ENCODE data around the gene PLXNA2.

The PLXNA2 gene

DNA sequence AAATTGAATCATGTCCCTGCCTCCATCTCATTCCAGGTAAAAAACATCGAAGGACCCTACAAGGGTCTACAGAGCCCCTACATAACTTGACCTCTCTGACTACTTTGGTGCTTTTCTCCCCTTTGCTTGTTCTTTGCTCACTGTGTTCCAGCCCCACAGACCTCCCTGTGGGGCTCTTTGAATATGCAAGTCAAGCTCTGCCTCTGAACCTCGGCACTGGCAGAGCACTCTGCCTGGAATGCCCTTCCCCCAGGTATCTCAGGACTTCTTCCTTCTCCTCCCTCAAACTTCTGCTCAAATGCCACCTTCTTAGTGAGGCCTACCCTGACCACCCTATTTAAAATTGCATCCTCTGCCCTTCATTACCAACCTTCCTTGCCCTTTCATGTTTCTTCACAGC is 245.5 kb downstream of the PLXNA2 start:
- no peak for DNase-seq (ENCODE audit: low read depth)

DNA sequence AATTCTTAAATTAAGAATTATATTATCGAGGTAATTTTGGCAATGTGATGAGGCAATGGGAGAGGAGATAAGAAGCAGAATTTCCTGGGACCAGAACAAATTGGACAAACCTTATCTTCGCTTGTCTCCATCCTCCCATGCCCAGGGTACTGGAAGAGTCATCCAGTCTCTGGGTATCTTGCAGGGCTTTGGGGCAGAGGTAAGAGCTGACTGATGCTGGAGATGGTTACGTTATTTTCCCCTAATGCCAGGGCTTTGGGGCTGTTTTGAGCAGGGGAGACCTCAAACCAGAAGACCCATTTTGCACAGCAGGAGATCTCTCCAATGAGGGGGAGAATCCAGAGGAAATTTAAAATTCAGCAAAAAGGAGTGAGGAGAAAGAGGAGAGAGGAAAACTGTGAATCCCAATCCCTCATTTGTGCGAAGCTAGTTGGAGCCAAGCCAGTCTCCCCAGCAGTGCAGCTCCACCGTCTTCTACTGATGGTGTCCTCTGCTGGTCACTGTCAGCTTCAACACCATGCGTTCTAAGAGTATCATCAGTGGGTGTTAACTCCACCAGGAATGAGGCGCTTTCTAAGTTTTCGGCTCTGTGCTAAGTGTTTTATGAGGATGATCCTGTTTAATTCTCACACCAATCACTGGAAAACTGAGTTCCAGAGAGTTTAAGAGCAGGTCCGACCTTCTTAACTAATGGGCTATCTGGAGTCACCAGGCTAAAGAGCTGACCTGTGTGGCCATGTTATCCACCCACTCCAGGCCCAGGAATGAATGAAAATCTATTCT is 246.5 kb downstream of the PLXNA2 start:
- DNase-seq (ENCODE audit: low read depth) = peak; percentile 9

DNA sequence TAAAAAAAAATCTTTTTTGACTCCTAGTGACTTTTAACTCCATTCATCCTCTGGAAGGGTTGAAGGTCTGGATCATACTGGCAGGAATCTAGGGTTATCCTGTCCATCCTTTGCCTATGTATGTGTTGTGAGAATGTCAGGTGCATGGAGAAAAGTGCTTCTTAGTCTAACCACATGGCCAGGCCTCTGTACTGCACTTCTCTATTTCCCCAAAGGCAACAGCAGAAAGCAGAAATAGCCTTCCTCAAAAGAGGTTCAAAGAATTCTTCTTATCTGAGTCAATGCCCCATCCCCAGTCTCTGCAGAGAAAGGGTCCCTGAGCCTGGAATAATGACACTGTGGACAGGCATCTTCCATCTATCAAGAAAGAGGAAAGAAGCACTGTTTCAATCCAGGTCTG is 247.5 kb downstream of the PLXNA2 start:
- no peak for DNase-seq (ENCODE audit: low read depth)

DNA sequence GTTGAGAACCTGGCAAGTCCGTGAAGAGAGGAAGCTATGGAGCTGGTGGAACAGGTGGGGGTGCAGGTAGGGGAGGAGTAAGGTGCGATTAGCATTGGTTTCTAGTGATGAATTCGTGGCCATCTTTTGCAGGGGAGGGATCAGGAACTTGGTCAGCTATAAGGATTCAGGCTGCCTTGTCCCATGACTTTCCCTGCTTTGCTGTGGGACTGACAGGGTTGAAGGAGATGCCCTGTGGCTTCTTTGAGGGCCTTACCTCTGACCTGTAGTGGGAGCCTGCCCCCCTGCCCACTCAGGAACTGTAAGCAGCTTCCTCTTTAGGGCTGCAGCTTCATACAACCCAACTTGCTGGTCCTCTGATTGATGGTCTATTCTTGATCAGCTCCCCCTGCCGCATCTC is 248.6 kb downstream of the PLXNA2 start:
- no peak for DNase-seq (ENCODE audit: low read depth)

DNA sequence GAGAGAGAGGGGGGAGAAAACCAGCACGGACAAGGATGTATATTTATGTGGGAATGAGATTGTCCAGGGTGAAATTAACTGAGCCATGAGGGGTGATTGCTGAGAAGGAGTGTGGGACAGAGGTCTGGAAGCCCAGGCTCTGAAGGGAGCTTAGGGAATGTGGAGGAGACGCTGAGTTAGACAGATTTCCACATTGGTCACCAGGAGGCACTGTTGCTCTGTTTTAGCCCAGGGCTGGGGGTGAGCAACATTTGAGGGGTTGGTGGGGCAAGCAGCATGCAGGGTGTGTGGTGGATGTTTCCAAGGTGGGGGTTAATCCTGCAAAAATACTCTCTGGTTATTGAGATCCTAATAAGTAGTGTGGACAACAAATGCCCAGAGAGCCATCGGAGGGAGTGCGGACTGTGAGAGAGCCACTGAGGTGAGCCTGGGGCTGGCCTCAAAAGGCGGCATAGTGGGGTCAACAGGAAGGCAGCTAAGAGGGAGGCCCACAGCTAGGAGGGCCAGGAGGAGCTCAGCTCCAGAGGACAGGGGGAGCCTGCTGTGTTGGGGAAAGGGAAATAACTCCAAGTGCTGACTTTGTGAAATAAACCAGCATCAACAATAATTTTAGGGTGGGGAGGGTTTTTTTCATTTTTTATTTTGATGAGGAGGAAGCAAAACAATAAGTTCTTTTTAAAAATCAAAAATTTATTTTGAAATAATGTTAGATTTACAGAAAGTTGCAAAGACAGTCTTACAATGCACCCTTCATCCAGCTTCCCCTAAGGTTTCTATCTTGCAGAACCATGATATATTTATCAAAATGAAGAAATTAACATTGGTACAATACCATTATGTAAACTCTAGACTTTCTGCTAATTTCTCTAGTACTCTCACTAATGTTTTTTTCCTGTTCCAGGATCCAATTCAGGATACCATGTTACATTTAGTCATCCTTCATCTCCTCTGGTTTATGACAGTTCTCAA is 250.4 kb downstream of the PLXNA2 start:
- DNase-seq (ENCODE audit: low read depth) = no peak

DNA sequence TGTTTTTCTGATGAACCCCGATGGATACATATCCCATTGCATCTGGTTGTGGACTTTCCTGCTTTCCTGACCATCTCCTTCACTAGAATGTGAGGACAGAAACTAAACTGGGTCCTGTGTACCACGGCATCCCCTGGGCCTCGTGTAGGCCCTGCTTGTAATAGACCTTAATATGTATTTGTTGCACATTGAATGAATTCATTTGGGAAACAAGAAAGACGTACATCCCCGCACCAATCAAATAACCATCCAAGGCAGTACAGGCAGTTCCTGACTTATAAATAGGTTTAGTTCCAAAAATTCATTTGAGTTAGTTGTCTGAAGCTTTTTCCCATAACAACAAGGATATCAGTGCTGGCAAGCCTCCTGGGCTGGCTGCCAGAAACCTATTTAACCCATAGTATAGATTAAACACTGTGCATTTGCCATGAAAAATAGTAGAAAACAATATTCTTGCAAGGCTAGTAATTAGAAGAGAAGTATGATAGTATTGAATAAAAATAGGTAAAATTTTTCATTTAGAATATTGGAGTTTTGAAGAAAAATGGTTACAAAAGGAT is 251.4 kb downstream of the PLXNA2 start:
- DNase-seq (ENCODE audit: low read depth) = no peak

DNA sequence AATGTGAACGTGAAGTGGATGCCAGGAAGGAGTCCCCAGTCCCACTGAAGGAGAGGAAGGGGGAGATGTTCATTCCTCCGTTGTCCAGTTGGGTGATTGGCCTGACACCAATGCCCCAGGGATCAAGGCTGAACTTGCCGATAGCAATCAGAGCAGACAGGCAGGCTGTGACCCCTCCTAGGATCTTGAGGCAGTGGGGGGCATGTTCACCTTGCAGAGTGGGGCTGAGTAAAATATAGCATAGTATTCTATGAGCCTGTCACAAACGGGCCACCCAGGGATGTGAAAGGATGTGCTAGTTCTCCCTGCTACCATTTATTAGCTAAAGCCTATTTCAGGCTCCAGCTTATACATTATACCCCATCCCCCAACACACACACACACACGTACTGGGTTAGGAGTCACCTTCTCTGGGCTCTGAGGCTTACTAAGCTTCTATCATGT is 252.6 kb downstream of the PLXNA2 start:
- DNase-seq (ENCODE audit: low read depth) = no peak

DNA sequence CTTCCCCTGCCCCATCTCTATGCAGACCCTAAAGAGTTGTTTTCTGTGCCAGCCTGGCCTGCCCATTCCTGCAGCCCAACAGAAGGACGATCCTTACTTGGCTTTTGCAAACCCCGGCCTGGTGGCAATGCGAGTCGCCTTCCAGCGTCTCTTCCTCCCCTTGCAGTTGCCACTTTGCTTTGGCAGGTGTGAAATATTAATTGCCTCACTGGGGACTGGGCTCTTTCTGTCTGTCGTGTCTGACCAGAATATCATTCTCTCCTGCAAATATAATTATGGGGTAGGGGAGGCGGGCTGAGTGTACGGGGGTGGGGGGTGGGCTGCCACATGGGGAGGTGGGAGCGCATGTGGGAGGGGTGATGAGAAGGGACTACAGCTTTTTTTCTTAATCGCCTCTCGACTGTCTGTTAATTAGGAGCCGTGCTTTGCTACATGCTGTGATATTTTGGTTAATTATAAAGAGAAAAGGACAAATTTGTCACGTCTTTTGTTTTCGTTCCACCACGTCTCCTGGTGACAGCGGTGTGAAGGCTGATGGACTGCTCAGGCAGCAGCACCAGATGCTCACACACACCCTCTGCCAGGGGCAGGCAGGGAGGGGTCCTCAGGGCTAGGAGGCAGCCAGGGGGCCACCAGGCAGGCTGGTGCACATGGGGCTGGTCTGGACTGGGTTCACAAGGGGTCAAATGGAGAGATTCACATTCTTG is 253.2 kb downstream of the PLXNA2 start:
- DNase-seq (ENCODE audit: low read depth) = no peak

DNA sequence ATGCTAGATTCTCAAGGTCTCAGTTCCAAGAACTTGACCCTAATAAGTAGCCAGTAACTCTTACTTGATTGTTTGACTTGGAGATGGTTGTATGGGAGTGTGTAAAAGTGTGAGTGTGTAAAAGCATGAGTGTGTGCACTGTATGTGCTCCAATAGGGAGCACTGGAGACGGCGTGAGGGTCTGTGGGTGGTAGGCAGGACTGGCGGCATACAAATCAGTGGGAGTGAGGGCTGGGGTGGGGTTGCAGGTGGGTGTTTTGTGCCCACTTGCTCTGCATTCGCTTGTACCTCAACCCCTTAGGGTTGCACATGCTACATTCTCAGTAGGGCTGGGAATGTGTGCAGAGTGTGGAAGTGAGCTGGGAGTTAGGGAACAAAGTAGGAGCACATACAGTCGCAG is 253.7 kb downstream of the PLXNA2 start:
- DNase-seq (ENCODE audit: low read depth) = no peak

DNA sequence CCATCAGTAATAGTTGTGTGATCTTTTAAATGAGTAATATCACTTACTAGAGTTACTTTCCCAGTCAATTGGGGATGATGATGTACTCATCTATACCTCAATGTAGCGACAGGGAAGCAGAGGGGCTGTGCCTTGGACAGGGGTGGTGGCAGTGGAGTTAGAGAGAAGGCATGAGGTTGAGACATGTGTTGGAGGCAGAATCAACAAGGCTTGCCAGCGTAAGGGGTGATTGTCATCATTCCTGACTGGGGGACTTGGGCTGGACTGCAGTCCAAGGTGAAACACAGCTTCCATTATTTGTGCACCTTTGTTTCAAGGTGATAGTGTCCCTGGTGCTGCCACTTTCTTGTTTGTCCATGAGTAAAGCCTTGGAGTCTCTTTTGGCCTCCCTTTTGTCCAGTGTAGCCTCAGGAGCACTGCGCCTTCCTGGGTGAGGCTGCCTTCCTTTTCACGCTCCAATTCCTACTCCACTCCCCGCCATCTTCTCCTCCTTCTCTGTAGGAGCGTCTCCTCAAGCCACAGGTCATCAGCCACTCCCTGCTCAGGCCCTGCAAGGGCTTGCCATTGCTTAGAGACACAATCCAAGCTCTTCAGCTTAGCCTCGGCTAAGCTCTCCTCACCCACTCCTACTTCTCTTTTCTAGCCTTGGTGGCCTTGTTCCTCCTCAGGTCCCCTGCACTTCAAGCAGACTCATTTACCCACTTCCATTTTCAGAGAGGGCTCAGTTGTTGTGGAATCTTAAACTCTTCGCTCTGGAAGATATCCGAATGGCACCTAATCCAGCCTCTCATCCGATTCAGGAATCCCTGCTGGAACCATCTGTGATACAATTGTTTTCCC is 255.6 kb downstream of the PLXNA2 start:
- no peak for DNase-seq (ENCODE audit: low read depth)

DNA sequence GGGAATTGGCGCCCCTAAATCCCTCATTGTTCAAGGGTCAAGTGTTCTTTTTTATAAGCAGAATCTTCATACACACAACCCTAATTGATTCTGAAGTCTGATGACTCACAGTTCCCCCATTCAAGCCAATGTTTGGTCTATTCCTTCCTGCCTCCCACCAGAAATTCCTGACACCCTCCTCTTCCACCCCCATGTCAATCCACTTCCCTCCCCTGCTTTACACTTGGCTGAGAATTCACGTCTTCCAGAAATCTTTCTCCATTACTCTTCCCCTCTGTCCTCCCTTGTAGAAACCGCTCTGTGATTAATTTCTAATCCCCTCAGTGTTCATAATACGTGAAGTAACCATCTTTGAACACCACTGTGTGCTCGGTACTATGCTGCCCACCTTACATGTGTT is 257.0 kb downstream of the PLXNA2 start:
- no peak for DNase-seq (ENCODE audit: low read depth)

DNA sequence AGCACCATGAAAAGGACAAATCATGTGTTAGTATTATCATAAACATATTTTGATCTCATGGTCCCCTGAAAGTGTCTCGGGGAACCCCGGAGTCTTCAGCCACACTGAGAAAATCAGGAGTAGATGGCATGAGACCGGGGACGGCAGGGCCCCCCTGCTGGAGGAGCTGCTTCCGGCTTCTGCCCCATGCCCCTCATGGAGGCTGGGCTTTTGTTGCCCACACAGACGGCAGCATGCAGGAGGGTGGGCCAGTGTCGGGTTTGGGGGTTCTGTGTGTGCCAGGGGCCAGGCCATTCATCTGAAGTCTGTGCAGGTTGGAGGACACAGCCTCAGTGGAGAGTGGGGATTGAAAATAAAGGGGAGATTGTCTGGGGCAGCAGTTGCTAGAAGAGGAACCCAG is 258.2 kb downstream of the PLXNA2 start:
- DNase-seq (ENCODE audit: low read depth) = no peak

DNA sequence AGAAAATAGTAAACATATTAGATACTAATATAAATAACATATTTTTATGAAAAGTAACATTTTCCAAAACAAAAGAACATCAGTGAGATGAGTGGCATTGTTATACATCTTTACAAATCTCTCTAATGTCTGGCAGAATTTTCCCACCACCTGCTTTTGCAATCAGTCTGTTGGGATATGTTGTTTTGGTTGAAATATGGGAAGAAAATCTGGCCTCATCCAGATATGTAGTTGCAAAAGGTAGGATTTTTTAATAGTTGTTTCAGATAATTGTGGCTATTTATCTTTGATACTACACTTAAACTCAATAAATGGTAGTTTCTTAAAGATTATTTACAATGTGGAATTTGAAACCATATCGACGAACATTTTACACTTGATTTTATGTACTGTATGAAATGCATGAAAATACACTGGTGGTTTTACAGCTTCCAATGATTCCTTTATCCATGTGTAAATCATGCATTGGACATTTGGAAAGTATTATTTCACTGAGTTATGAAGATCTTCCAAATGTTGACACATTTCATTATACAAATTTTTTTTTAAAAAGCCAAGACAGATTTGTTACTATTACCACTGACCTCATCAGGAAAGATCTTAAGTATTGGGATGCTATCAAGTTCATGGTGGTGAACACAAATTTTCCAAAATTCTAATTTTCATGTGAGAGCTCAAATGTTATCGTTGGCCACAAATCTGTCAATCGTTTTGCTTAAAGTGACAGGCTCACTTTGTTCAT is 259.2 kb downstream of the PLXNA2 start:
- no peak for DNase-seq (ENCODE audit: low read depth)

DNA sequence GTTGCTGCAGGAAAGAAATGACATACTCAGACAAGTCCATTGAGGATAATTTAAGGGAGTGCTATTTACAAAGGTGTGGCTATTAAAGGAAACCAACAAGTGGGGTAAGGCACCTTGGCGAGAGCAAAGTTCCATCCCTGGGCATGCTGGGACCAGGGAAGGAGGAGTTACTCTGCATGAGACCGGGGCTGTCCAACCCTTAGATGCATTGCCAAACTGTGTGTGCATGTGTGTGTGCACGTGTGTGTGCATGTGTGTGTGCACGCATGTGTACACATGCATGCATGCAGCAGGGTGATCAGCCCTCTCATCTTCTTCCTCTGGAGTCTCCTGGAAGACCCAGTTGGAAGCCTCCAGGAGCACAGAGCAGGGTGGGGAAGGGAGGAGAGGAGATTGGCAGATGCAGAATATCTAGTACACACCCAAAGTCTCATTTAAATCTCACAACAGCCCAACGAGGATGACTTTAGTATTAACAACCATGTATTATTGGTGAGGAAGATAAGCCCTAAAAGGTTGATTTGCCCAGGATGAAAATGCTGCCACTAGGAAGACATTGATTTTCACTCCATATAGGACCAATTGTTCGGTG is 261.0 kb downstream of the PLXNA2 start:
- DNase-seq (ENCODE audit: low read depth) = no peak

DNA sequence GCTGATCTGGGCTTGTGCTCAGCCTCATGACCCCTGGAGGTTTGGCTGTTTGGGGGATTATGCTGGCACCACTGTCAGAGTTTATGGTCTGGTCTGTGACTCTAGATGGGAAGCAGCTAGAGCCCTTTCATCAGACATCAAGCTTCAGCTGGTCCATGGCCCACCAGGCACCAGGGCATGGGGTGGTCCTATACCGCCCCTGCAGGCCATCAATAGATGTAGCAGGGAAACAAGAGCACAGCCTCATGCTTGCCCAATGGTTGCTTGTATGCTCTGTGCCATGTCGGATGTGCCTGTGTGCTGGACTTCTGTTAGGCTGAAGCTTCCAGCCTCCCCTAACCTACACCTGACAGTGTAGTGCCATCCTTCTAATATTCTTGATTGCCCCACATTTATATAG is 262.2 kb downstream of the PLXNA2 start:
- no peak for DNase-seq (ENCODE audit: low read depth)

DNA sequence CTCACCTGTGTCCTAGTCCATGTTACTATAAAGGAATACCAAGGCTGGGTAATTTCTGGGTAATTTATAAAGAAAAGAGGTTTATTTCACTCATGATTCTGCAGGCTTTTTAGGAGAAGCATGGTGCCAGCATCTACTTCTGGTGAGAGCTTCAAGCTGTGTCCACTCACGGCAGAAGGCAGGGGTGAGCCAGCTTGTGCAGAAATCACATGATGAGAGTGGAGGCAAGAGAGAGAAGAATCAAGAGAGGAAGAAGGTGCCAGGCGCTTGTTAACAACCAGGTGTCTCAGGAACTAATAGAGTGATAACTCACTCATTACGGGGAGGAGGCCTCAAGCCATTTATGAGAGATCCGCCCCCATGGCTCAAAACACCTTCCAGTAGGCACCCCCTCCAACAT is 265.7 kb downstream of the PLXNA2 start:
- DNase-seq (ENCODE audit: low read depth) = no peak

DNA sequence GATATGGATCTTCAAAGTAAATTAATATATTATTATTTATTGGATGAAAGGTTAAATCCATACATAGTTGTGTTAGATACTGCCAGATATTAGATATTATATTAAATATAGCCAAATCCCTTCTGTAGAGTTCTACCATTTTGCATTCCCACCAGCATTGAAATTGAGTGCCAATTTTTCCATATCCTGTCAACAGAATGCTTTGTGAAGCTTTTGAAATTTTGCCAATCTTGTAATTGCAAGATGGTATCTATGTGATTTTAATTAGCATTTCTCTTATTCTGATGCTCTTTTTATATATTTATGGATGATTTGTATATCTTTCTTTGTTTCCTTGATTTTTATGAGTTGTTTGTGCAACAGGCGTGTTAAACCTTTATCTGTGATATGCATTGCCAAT is 266.3 kb downstream of the PLXNA2 start:
- no peak for DNase-seq (ENCODE audit: low read depth)

DNA sequence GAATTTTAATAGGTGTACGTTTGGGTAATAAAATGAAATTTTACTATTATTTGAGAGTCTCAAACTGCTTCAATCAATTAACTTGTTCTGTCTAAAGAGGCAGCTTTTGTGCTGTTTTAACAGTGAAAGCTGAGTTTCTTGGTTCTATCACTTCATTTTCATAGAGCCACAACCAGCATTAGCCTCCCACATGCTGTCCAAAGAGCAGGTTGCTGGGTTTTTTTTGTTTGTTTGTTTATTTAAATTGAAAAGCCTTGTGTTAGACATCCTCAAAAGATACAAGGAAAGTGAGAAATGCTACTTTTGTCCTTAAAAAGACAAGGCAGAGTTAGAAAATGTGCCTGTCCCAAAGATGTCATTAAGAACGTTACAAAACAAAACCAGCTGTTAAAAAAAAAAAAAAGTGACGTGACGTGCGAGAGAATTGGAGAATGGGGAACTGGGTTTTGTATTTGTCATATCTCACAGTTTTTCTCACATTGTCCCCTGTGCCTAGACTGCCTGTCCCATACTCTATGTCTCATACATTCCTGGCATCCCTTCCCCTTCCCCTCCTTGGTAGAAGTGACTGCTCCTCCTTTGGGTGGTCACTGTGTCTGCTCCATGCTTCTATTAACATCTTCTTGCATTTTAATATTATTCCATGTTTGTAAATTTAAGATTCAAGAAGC is 270.2 kb downstream of the PLXNA2 start:
- no peak for DNase-seq (ENCODE audit: low read depth)

DNA sequence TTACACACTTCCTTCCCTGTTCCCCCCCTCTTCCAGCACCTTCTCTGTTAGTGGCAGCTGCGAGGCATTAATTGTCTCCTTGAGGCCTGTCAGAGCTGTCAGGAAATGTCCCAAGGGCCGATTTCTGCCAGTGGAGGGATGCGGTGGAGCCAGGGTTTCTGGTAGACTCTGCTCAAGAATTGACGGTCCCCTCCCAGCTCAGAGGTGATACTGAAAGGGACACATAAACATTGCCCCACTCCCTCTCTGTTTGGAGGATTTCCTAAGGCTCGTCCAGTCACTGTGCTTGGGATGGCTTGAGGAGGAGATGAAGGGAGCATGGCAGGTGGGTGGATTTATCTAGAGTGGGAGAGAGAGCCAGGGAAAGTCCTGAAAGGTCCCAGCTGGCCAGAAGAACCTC is 271.8 kb downstream of the PLXNA2 start:
- DNase-seq (ENCODE audit: low read depth) = no peak
